ENCODE results near the gene PTEN.
"Not testable (repeated sequence)": the region's sequence is repeated elsewhere in the genome, so short reads cannot be mapped to it uniquely, and the experiment has no call there.

The PTEN gene

GRCh38 chr10:87878664-87879459 lies 15.4 kb downstream of the PTEN start:
- no peak for DNase-seq (ENCODE audit: low read depth)
- H3K4me3 ChIP-seq (ENCODE audit: low read length) = no peak overlapping the region
- no peak for TF ChIP-seq CTCF (conservative IDR thresholded peaks at IDR 0.05; ENCODE audit: low read length)

- DNase-seq (ENCODE audit: low read depth) = no peak
- TF ChIP-seq CTCF (conservative IDR thresholded peaks at IDR 0.05; ENCODE audit: low read length) = no peak
These were observed 16.9 kb downstream of the PTEN start for GRCh38 chr10:87880336-87880735.

GRCh38 chr10:87881373-87882059 lies 18.1 kb downstream of the PTEN start:
- not testable (repeated sequence) for DNase-seq (ENCODE audit: low read depth); H3K4me3 ChIP-seq (ENCODE audit: low read length)

More at GRCh38 chr10:87880336-87880735, 16.9 kb downstream of the PTEN start:
- H3K4me3 ChIP-seq (ENCODE audit: low read length) = no peak overlapping the region

GRCh38 chr10:87882555-87883294 lies 19.3 kb downstream of the PTEN start:
- no peak overlapping the region for H3K4me3 ChIP-seq (ENCODE audit: low read length)
- no peak for DNase-seq (ENCODE audit: low read depth)
- no peak for TF ChIP-seq CTCF (conservative IDR thresholded peaks at IDR 0.05; ENCODE audit: low read length)

- TF ChIP-seq CTCF (conservative IDR thresholded peaks at IDR 0.05; ENCODE audit: low read length) = no peak
- no peak overlapping the region for H3K4me3 ChIP-seq (ENCODE audit: low read length)
- no peak for DNase-seq (ENCODE audit: low read depth)
These were observed 23.2 kb downstream of the PTEN start for GRCh38 chr10:87886635-87887034.

- H3K4me3 ChIP-seq (ENCODE audit: low read length) = no peak overlapping the region
- no peak for DNase-seq (ENCODE audit: low read depth)
- no peak for TF ChIP-seq CTCF (conservative IDR thresholded peaks at IDR 0.05; ENCODE audit: low read length)
These were observed 23.7 kb downstream of the PTEN start for GRCh38 chr10:87887146-87887545.

GRCh38 chr10:87887548-87888289 lies 24.3 kb downstream of the PTEN start:
- no peak for DNase-seq (ENCODE audit: low read depth)

More at GRCh38 chr10:87887548-87888289, 24.3 kb downstream of the PTEN start:
- H3K4me3 ChIP-seq (ENCODE audit: low read length) = no peak overlapping the region
- no peak for TF ChIP-seq CTCF (conservative IDR thresholded peaks at IDR 0.05; ENCODE audit: low read length)

All from AG10803 (cell line).